Bone marrow (tissue), 2 donors: ENCODE data around the gene ZNF433.
A peak's percentile ranks its signal among the peaks of the same experiment; 100 is the strongest.

ENCODE experiments used
- DNase-seq, 2 donors: peaks; one replicate each; lab custom pipeline; 2025; lab: John Stamatoyannopoulos, UW

The ZNF433 gene

GRCh38 chr19:11989112-11989456 is 46.4 kb downstream of the ZNF433 start:
- DNase-seq, result no peak

DNA sequence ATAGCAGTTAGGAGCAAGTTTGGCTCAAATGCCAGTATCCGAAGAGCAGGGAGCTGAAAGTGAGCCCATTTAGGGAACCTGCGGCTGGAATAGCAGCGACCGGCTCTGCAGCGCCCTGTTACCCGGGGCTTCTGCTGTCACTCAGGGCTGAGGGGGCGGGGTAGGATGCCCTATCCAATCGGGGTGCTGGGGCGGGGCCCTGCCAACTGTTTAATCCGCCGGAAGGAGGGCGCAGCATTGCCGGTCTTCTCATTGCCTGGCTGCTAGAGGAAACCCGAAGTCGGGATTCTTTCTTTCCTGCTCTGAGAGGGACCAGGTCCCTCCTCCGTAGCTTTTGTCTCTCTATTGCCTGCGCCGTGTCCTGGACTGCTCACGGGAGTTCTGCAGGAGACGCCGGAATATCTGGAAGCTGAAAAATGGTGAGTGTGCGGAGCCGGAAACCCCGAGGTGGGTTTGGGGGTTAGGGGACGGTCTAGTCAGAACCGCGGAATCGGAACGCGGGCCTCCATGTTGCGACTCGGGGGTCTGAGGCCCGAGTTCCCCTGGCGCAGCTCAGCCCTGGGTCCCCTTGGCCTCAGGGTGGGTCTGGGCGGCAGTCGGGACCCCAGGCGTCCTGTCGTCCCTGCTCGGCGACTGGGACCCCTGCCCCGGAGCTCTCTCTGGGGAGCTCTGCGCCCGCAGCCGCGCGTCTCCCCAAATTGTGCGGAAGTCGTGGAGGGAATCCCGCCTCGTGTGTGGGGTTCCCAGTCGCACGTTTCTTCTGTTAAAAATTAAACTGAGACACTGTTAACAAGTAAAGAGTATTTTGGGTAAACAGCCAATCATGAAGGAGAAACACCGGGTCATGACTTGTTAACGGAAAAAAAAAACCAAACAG is 47.8 kb downstream of the ZNF433 start:
- DNase-seq, result peak; percentile 71 to 91

DNA sequence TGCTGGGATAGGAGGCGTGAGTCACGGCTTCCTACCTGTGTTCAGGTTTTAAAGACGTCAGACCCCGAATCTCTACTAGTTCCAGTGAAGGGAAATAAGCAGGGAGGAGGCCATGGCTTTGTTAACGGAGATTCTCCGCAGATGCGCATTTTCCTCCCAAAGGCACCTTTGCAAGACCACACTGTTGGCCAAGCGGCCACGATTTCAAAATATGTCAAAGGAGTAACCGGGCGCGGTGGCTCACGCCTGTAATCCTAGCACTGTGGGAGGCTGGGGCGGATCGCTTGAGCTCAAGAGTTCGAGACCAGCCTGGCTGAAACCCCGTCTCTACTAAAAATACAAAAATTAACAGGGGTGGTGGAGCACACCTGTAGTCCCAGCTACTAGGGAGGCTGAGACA is 48.7 kb downstream of the ZNF433 start:
- no peak for DNase-seq

GRCh38 chr19:11984986-11985385 is 50.5 kb downstream of the ZNF433 start:
- DNase-seq, result no peak

DNA sequence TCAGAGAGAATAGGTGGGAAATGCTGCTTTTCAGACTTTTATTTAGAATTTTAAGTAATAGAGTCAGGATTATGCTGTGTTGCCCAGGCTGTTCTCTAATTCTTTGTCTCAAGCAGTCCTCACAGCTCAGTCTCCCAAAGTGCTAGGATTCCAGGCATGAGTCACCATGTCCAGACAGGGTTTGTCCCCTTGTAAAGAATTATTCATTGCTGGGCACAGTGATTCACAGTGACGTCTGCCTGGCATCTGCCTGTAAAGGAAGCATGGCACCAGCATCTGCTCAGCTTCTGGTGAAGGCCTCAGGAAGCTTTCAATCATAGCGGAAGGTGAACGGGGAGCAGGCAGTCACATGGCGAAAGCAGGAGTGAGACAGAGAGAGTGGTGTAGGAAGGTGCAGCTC is 53.0 kb downstream of the ZNF433 start:
- DNase-seq, result no peak

- DNase-seq, result no peak
Measured at GRCh38 chr19:11979527-11979926, 56.0 kb downstream of the ZNF433 start.

DNA sequence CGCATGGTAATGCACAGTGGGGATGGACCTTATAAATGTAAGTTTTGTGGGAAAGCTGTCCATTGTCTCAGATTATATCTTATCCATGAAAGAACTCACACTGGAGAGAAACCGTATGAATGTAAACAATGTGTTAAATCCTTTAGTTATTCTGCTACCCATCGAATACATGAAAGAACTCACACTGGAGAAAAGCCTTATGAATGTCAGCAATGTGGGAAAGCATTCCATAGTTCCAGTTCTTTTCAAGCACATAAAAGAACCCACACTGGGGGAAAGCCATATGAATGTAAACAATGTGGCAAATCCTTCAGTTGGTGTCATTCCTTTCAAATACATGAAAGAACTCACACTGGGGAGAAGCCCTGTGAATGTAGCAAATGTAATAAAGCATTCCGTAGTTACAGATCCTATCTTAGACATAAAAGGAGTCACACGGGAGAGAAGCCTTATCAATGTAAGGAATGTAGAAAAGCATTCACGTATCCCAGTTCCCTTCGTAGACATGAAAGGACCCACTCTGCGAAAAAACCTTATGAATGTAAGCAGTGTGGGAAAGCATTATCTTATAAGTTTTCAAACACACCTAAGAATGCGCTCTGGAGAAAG is 56.9 kb downstream of the ZNF433 start:
- DNase-seq, result no peak

DNA sequence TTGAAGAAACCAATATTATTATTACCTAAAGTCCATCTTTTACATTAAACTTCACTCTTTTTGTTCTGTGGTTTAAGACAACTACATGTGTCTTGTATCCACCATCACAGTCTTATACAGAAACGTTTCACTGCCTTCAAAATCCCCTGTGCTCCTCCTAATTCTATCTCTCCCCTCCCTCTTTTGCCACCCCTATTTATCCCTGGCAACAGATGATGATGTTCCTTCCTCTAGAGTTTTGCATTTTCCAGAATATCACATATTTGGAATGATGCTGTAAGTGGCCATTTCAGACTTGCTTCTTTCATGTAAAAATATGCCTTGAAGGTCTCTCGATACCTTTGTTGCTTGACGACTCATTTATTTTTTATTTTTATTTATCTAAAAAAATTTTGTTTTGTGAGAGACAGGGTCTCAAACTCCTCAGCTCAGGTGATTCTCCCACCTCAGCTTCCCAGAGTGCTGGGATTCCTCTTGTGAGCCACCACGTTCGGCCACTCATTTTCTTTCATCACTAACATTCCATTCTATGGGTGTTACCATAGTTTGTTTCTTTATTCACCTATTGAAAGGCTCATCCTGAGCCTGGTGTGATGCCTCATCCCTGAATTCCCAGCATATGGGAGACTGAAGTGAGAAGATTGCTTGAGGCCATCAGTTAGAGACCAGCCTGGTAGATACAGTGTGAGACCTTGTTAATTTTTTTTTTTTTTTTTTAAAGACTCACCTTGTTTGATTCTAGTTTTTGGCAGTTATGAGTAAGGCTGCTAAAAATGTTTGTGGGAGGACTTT is 62.3 kb downstream of the ZNF433 start:
- no peak for DNase-seq

DNA sequence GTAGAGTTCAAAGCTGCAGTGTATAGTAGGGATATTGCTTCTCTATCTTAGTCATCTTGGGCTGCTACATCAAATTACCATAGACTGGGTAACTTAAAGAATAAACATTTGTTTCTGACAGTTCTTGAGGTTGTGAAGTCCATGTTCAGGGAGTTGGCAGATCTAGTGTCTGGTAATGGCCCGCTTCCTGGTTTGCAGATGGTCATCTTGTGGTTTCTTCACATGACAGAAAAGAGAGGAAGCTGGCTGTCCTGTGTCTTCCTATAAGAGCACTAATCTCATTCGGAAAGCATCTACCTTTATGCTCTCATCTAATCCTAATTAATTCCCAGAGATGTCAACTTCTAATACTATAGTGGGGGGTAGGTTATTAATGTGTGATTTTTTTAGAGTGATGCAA is 64.4 kb downstream of the ZNF433 start:
- no peak for DNase-seq

DNA sequence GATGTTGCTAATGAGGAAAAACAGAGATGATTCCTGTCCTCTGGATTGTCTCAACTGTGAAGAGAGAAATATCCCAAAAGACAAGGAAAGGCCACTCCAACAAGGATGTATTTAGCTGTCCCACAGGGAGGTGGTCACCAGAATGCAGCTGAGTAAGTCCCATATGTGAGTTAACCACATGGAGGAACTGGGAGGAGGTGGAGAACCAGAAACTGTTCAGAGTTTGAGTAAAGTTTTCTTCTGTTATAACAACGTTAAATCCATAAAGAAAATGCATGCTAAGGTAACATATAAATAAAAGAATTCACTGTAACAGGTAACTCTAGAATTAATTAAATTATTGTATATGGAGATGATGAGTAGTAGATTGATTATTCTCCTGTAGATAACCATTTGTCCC is 65.3 kb downstream of the ZNF433 start:
- DNase-seq, result no peak

DNA sequence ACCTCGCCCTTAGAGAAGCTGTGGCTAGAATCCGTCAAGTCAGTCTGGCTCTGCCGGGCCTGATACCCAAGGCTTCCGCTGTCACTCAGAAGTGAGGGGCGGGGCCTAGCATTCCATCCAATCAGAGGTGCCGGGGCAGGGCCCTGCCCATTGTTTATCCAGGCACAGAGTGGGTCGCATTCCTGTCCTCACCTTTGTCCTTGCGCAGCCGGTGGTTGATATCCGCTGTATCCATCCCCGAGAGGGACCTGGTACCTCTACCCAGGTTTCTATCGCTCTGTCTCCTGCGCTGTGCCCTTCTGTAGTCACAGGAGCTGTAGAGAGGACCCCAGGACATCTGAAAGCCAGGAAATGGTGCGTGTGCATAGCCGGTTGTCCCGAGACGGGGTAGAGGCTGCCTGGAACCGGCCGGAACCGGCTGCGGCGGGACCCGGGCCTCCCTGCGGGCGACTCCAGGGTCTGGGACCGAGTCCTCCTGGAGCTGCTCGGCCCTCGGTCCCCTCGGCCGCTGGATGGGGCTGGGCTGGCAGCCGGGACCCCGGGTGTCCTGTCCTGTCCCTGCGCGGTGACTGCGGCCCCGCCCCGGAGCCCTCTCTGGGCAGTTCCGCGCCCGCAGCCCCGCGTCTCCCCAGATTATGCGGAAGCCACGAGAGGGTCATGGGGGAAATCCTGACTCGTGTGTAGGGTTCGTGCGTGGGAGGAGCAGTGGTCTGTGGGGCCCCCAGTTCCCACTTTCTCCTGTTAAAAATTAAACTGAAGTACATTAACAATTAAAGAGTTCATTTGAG is 70.4 kb downstream of the ZNF433 start, which contains the start of gene ZNF763:
ZNF763 (plus strand) TSS at position 183 of the 788 bp plus-strand sequence; CDS start at position 352, 169 bp downstream.
- peak; percentile 88 to 95 for DNase-seq
